Panc1 (cell line): ENCODE measurements around the gene SHOC2. TPM values are rescaled to one million over a fixed set of nuclear protein-coding genes. Genes with fewer than 3 reads are reported as not detected.

Source experiments
- ATAC-seq: fragments of 200-7000 bp; cut with Tn5 transposase; 2 replicates; pipeline ENCODE4 v1.9.1; 2020; ENCODE audit warnings: mild to moderate bottlenecking, moderate library complexity
- BruUV-seq: library from RNA; stranded (reverse); fragments of 400-500 nt; replicated peaks from 2 replicates; lab custom pipeline; 2021; lab: Mats Ljungman, UMichigan
- CTCF ChIA-PET: fragments of 300-600 bp; sonication (Branson Sonifier 250); formaldehyde crosslinking; loops from one replicate; lab custom pipeline; 2022; ENCODE audit warnings: antibody characterized with exemption; lab: Charles Lee
- POLR2A ChIA-PET: fragments of 300-600 bp; sonication (Branson Sonifier 250); formaldehyde crosslinking; loops from one replicate; lab custom pipeline; 2022; ENCODE audit warnings: antibody characterized with exemption; lab: Charles Lee
- DNase-seq: peaks from one replicate; pipeline ENCODE4 v3.0.0-alpha.2; 2010; ENCODE audit warnings: low read depth, low spot score
- H3K27ac ChIP-seq: 2 replicates; pipeline ENCODE4 v1.5.1; 2011; ENCODE audit warnings: mild to moderate bottlenecking, low read length, inconsistent platforms
- H3K27me3 ChIP-seq: fragments of 200-500 bp; sonication (Bioruptor generic); 2 replicates; pipeline ENCODE4 v1.6.0; 2014; ENCODE audit warnings: low read length, inconsistent platforms; ENCODE audit not compliant: control insufficient read depth, insufficient read depth
- H3K36me3 ChIP-seq: fragments of 200-500 bp; sonication (Bioruptor generic); 2 replicates; pipeline ENCODE4 v1.5.1; 2014; ENCODE audit warnings: inconsistent platforms, mild to moderate bottlenecking, low read length, moderate library complexity; ENCODE audit not compliant: control insufficient read depth, insufficient read depth
- H3K4me1 ChIP-seq: 2 replicates; pipeline ENCODE4 v1.5.1; 2011; ENCODE audit warnings: inconsistent platforms, mild to moderate bottlenecking, low read length, moderate library complexity; ENCODE audit not compliant: control insufficient read depth, insufficient read depth
- H3K4me3 ChIP-seq, 2 experiments: 2 replicates each; pipeline ENCODE4 v1.5.1; 2011 to 2012; ENCODE audit warnings: low read depth in 2 of 2, low read length in 2 of 2, mild to moderate bottlenecking in 2 of 2, inconsistent platforms in 1 of 2, moderate library complexity in 1 of 2
- H3K9me3 ChIP-seq: fragments of 200-500 bp; sonication (Bioruptor generic); 2 replicates; pipeline ENCODE4 v1.5.1; 2014; ENCODE audit warnings: low read depth, mild to moderate bottlenecking, inconsistent platforms, low read length, moderate library complexity; ENCODE audit not compliant: control insufficient read depth, insufficient read depth
- POLR2AphosphoS5 ChIP-seq: IDR thresholded peaks from 2 replicates; pipeline ENCODE4 v1.6.1; 2012; ENCODE audit warnings: mild to moderate bottlenecking, low read depth, low read length, moderate library complexity
- SIN3A ChIP-seq: IDR thresholded peaks from 2 replicates; pipeline ENCODE4 v1.6.1; 2012; ENCODE audit warnings: low read depth, mild to moderate bottlenecking, low read length, moderate library complexity, borderline replicate concordance; ENCODE audit not compliant: insufficient read depth
- TCF7L2 ChIP-seq: IDR thresholded peaks from 2 replicates; pipeline ENCODE4 v1.6.1; 2011; ENCODE audit warnings: mild to moderate bottlenecking, low read depth, low read length, inconsistent platforms
- in situ Hi-C: cut with HindIII; loops from 2 replicates; pipeline ENCODE4 v1.10.0; 2016; ENCODE audit warnings: low sequenced_read_pairs, low pct_unique_long_range_greater_than_20kb
- intact Hi-C: fragments of 100-400 bp; cut with micrococcal nuclease; formaldehyde crosslinking; loops from one replicate; pipeline ENCODE4 v1.10.0; 2022; ENCODE audit not compliant: unreplicated experiment
- total RNA-seq: library from RNA; stranded (reverse); gene quantifications from one replicate; pipeline ENCODE4 v1.2.1, GENCODE V29; 2021; ENCODE audit not compliant: unreplicated experiment
- TF ChIP-seq, protein P1 (sequence below): fragments of 450-650 bp; IDR thresholded peaks from 2 replicates; pipeline ENCODE4 v1.5.1; 2017; ENCODE audit warnings: mild to moderate bottlenecking
- TF ChIP-seq, protein P2 (sequence below), 2 experiments: IDR thresholded peaks; 2 replicates each; pipeline ENCODE4 v1.6.1; 2011 to 2012; ENCODE audit warnings: low read depth in 2 of 2, control low read depth in 1 of 2, low read length in 1 of 2, mild to moderate bottlenecking in 1 of 2, moderate library complexity in 1 of 2; ENCODE audit not compliant: insufficient read depth in 1 of 2

Gene SHOC2
- total RNA-seq, 1 experiment from 2014 or later = 56.6 TPM

DNA sequence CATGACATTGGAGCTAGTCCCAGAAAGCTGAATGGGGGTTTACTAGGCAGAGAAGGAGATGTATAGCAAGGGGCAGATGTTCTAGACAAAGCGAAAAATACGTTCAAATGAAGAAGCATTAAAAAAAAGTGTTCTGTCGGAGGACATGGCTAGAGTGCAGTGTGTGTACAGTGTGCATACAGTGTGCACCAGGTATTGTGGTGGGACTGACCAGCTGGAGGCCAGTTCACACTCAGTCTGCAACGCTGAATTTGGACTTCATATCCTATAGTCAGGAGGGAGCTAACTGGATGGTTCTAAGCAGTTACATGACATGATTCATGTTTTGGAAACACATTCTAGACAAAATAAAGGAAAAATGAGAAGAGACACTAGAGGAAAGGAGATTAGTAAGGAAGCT lies 9.3 kb upstream of the SHOC2 start:
- in situ Hi-C loops = no loop called here
- TF ChIP-seq TCF7L2 = no peak
- TF ChIP-seq SIN3A = no peak
- TF ChIP-seq, protein P1, sequence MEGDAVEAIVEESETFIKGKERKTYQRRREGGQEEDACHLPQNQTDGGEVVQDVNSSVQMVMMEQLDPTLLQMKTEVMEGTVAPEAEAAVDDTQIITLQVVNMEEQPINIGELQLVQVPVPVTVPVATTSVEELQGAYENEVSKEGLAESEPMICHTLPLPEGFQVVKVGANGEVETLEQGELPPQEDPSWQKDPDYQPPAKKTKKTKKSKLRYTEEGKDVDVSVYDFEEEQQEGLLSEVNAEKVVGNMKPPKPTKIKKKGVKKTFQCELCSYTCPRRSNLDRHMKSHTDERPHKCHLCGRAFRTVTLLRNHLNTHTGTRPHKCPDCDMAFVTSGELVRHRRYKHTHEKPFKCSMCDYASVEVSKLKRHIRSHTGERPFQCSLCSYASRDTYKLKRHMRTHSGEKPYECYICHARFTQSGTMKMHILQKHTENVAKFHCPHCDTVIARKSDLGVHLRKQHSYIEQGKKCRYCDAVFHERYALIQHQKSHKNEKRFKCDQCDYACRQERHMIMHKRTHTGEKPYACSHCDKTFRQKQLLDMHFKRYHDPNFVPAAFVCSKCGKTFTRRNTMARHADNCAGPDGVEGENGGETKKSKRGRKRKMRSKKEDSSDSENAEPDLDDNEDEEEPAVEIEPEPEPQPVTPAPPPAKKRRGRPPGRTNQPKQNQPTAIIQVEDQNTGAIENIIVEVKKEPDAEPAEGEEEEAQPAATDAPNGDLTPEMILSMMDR = no peak
- TF ChIP-seq POLR2AphosphoS5 = no peak
- TF ChIP-seq, protein P2, sequence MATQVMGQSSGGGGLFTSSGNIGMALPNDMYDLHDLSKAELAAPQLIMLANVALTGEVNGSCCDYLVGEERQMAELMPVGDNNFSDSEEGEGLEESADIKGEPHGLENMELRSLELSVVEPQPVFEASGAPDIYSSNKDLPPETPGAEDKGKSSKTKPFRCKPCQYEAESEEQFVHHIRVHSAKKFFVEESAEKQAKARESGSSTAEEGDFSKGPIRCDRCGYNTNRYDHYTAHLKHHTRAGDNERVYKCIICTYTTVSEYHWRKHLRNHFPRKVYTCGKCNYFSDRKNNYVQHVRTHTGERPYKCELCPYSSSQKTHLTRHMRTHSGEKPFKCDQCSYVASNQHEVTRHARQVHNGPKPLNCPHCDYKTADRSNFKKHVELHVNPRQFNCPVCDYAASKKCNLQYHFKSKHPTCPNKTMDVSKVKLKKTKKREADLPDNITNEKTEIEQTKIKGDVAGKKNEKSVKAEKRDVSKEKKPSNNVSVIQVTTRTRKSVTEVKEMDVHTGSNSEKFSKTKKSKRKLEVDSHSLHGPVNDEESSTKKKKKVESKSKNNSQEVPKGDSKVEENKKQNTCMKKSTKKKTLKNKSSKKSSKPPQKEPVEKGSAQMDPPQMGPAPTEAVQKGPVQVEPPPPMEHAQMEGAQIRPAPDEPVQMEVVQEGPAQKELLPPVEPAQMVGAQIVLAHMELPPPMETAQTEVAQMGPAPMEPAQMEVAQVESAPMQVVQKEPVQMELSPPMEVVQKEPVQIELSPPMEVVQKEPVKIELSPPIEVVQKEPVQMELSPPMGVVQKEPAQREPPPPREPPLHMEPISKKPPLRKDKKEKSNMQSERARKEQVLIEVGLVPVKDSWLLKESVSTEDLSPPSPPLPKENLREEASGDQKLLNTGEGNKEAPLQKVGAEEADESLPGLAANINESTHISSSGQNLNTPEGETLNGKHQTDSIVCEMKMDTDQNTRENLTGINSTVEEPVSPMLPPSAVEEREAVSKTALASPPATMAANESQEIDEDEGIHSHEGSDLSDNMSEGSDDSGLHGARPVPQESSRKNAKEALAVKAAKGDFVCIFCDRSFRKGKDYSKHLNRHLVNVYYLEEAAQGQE (IDR thresholded peaks at IDR 0.05; ENCODE audit: insufficient read depth in 1 of 2, low read depth in 2 of 2, low read length in 1 of 2) = no peak
- CTCF ChIA-PET = interaction anchor here (0.6 kb wide), 1 partner anchor 199 kb away, joined by 4 read pairs; no protein-coding TSS in a partner anchor

DNA sequence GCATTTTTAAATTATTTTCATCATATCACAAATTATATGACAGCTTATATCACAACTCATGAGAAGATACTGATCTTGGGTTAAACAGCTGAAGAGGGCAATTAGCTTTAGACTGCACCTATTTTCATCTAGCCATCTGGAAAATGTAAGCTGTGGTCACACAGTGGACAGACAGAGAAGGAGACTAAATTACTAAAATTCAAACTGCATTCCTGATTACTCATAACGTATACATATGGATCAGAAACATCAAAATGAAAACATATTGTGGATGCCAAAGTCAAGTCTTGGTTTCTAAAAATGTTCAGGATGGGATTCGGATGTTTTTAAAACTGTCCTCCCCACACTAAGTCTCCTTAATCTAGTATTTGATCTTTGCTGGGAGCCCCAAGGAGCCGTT lies 7.0 kb upstream of the SHOC2 start:
- ATAC-seq (no peak), DNase-seq (no peak)
- ChIA-PET POLR2A (no interaction called here), CTCF (no interaction called here)
- H3K4me1 ChIP-seq = peaks cover 15% of the 10 kb centered on the region
- no peak overlapping the region for H3K27ac ChIP-seq
- in situ Hi-C loops (no loop called here), intact Hi-C loops (no loop called here)
- H3K9me3 ChIP-seq = no peaks in the 10 kb centered on the region
- TF ChIP-seq SIN3A = no peak
- TF ChIP-seq TCF7L2 = no peak
- TF ChIP-seq POLR2AphosphoS5 = no peak
- TF ChIP-seq, protein P2 (IDR thresholded peaks at IDR 0.05; ENCODE audit: insufficient read depth in 1 of 2, low read depth in 2 of 2, low read length in 1 of 2) = no peak
- TF ChIP-seq, protein P1 = no peak
- BruUV-seq = no TSS peak
- no peak overlapping the region for H3K4me3 ChIP-seq
- peaks cover 6% of the 10 kb centered on the region; the same call in 1 of the 2 replicates for H3K36me3 ChIP-seq
- no peaks in the 10 kb centered on the region for H3K27me3 ChIP-seq

More for the DNA sequence above, 9.3 kb upstream of the SHOC2 start:
- H3K27me3 ChIP-seq = no peaks in the 10 kb centered on the region
- no peak overlapping the region for H3K27ac ChIP-seq
- intact Hi-C loops = no loop called here
- POLR2A ChIA-PET = interaction anchor here (1.0 kb wide), 1 partner anchor 8 kb away, joined by 3 read pairs; no protein-coding TSS in a partner anchor
- DNase-seq (no peak), ATAC-seq (no peak)
- BruUV-seq = no TSS peak
- H3K9me3 ChIP-seq = no peaks in the 10 kb centered on the region
- H3K36me3 ChIP-seq = no peaks in the 10 kb centered on the region
- H3K4me3 ChIP-seq = no peak overlapping the region
- no peaks in the 10 kb centered on the region; the same call in 1 of the 2 replicates for H3K4me1 ChIP-seq
